PC-9 (cell line): ENCODE results near the gene PALLD. TPM values are rescaled to one million over a fixed set of nuclear protein-coding genes. Genes with fewer than 3 reads are reported as not detected.
"Not testable (repeated sequence)": the region's sequence is repeated elsewhere in the genome, so short reads cannot be mapped to it uniquely, and the experiment has no call there.

Experiments used
- BruUV-seq: library from RNA; stranded (reverse); fragments of 400-500 nt; replicated peaks from 2 replicates; lab custom pipeline; 2021; lab: Mats Ljungman, UMichigan
- CTCF ChIA-PET: fragments of 300-600 bp; sonication (Branson Sonifier 250); formaldehyde crosslinking; loops from one replicate; lab custom pipeline; 2022; ENCODE audit warnings: antibody characterized with exemption; lab: Charles Lee
- POLR2A ChIA-PET: fragments of 300-600 bp; sonication (Branson Sonifier 250); formaldehyde crosslinking; loops from one replicate; lab custom pipeline; 2022; ENCODE audit warnings: antibody characterized with exemption; ENCODE audit not compliant: unreplicated experiment; lab: Charles Lee
- DNase-seq, 2 experiments: peaks; one replicate each; pipeline versions ENCODE4 v3.0.0 to v3.0.0-alpha.2; 2015 to 2022; ENCODE audit warnings: mixed read lengths in 1 of 2
- H2AFZ ChIP-seq: fragments of 200-600 bp; sonication (generic); 2 replicates; pipeline ENCODE4 v1.8.1; 2017; ENCODE audit warnings: antibody characterized with exemption
- H3F3A ChIP-seq: fragments of 200-600 bp; sonication (generic); 2 replicates; pipeline ENCODE4 v1.8.1; 2017; ENCODE audit warnings: antibody characterized with exemption, mild to moderate bottlenecking, low read depth; ENCODE audit not compliant: insufficient read depth
- H3K27ac ChIP-seq: fragments of 200-600 bp; sonication (generic); 2 replicates; pipeline ENCODE4 v1.6.1; 2016; ENCODE audit warnings: mixed run types
- H3K27me3 ChIP-seq: fragments of 200-600 bp; sonication (generic); 2 replicates; pipeline ENCODE4 v1.6.1; 2016; ENCODE audit warnings: low read depth, mixed run types; ENCODE audit not compliant: insufficient read depth
- H3K36me3 ChIP-seq: fragments of 200-600 bp; sonication (generic); 2 replicates; pipeline ENCODE4 v1.6.1; 2016; ENCODE audit warnings: low read depth, mixed run types
- H3K4me1 ChIP-seq: fragments of 200-600 bp; sonication (generic); replicated peaks from 2 replicates; pipeline ENCODE4 v1.6.1; 2016; ENCODE audit warnings: mixed run types; ENCODE audit not compliant: insufficient read depth
- H3K4me2 ChIP-seq: fragments of 200-600 bp; sonication (generic); 2 replicates; pipeline ENCODE4 v1.6.1; 2017; ENCODE audit warnings: mixed run types
- H3K4me3 ChIP-seq: fragments of 200-600 bp; sonication (generic); 2 replicates; pipeline ENCODE4 v1.6.1; 2016; ENCODE audit warnings: mixed run types
- H3K79me2 ChIP-seq: fragments of 200-600 bp; sonication (generic); 2 replicates; pipeline ENCODE4 v1.6.1; 2017; ENCODE audit warnings: low read depth, mixed run types
- H3K9me2 ChIP-seq: fragments of 200-600 bp; sonication (generic); 2 replicates; pipeline ENCODE4 v1.8.1; 2017; ENCODE audit warnings: mild to moderate bottlenecking; ENCODE audit not compliant: insufficient read depth
- H3K9me3 ChIP-seq: fragments of 200-600 bp; sonication (generic); 2 replicates; pipeline ENCODE4 v1.8.1; 2016; ENCODE audit warnings: low read depth; ENCODE audit not compliant: insufficient read depth
- H4K20me1 ChIP-seq: fragments of 200-600 bp; sonication (generic); 2 replicates; pipeline ENCODE4 v1.8.1; 2017; ENCODE audit not compliant: insufficient read depth
- CTCF ChIP-seq: fragments of 200-600 bp; sonication (generic); conservative IDR thresholded peaks from 2 replicates; pipeline ENCODE4 v1.6.1; 2017; ENCODE audit warnings: mixed run types, antibody characterized with exemption, mild to moderate bottlenecking, moderate library complexity
- EZH2 ChIP-seq: fragments of 200-600 bp; sonication (generic); IDR thresholded peaks from 2 replicates; pipeline ENCODE4 v1.8.0; 2017; ENCODE audit warnings: antibody characterized with exemption, low read depth
- intact Hi-C: fragments of 100-400 bp; cut with micrococcal nuclease; formaldehyde crosslinking; loops from one replicate; pipeline ENCODE4 v1.10.0; 2022; ENCODE audit not compliant: unreplicated experiment
- total RNA-seq: library from RNA; stranded (reverse); gene quantifications from 2 replicates; pipeline ENCODE4 v1.2.3, GENCODE V29; 2021

PALLD gene
- total RNA-seq, 1 experiment from 2014 or later, result 156 TPM

- Histone ChIP-seq H3K27ac (no peak overlapping the region), H3K4me2 (no peak overlapping the region), H3K36me3 (no peaks in the 10 kb centered on the region), H2AFZ (no peak overlapping the region), H4K20me1 (no peaks in the 10 kb centered on the region), H3F3A (no peaks in the 10 kb centered on the region), H3K4me1 (no peaks in the 10 kb centered on the region), H3K9me2 (no peaks in the 10 kb centered on the region), H3K79me2 (no peaks in the 10 kb centered on the region), H3K9me3 (no peaks in the 10 kb centered on the region), H3K27me3 (no peaks in the 10 kb centered on the region), H3K4me3 (no peak overlapping the region)
- ChIA-PET POLR2A (no interaction called here), CTCF (no interaction called here)
- TF ChIP-seq CTCF (no peak), EZH2 (no peak)
- BruUV-seq, result no TSS peak
- intact Hi-C loops, result loop anchor here (5.0 to 10.0 kb wide), 2 partner anchors 305 to 413 kb away; no protein-coding TSS in a partner anchor
- peak in 1 of 2 experiments; percentile 46 for DNase-seq
Measured at GRCh38 chr4:168509786-168510185, 12.9 kb downstream of the PALLD start.

- Histone ChIP-seq H2AFZ (no peak overlapping the region), H3K4me1 (no peaks in the 10 kb centered on the region), H4K20me1 (no peaks in the 10 kb centered on the region), H3K9me3 (no peaks in the 10 kb centered on the region), H3K27me3 (no peaks in the 10 kb centered on the region), H3K4me3 (no peak overlapping the region), H3K79me2 (no peaks in the 10 kb centered on the region), H3K4me2 (no peak overlapping the region), H3F3A (no peaks in the 10 kb centered on the region), H3K36me3 (no peaks in the 10 kb centered on the region), H3K9me2 (no peaks in the 10 kb centered on the region), H3K27ac (no peak overlapping the region)
- TF ChIP-seq CTCF (no peak), EZH2 (no peak)
- intact Hi-C loops, result loop anchor here (5.0 to 10.0 kb wide), 2 partner anchors 303 to 410 kb away; no protein-coding TSS in a partner anchor
- POLR2A ChIA-PET, result interaction anchor here (0.5 to 0.6 kb wide), 2 partner anchors 27 to 237 kb away, joined by 3 to 5 read pairs; no protein-coding TSS in a partner anchor
- CTCF ChIA-PET, result no interaction called here
- BruUV-seq, result no TSS peak
- DNase-seq, result no peak
Measured at GRCh38 chr4:168511780-168512489, 15.1 kb downstream of the PALLD start.

- not testable (repeated sequence) for BruUV-seq, DNase-seq, H4K20me1 ChIP-seq, H3K4me1 ChIP-seq, H3K4me3 ChIP-seq, H3K79me2 ChIP-seq, H2AFZ ChIP-seq, H3K36me3 ChIP-seq, H3F3A ChIP-seq, H3K27ac ChIP-seq, H3K9me2 ChIP-seq, H3K9me3 ChIP-seq, H3K27me3 ChIP-seq
- ChIA-PET POLR2A (interaction anchor here (0.6 kb wide), 2 partner anchors 29 to 120 kb away, joined by 3 read pairs; no protein-coding TSS in a partner anchor), CTCF (interaction anchor here (0.7 to 1.0 kb wide), 2 partner anchors 26 to 80 kb away, joined by 3 to 4 read pairs; no protein-coding TSS in a partner anchor)
- H3K4me2 ChIP-seq, result peak overlapping the region; percentile 51; the same call in 1 of the 2 replicates
- intact Hi-C loops, result loop anchor here (5.0 to 10.0 kb wide), 2 partner anchors 301 to 408 kb away; no protein-coding TSS in a partner anchor
Measured at GRCh38 chr4:168513826-168514225, 17.0 kb downstream of the PALLD start.
